T-helper 2 cell treated with Interferon-gamma antibody and Interleukin-4, amounts not matched to agents 100 ng/mL and 5 ng/mL, for 36 hours (primary cell): ENCODE measurements around the gene MYO5B. TPM values are rescaled to one million over a fixed set of nuclear protein-coding genes. Genes with fewer than 3 reads are reported as not detected.

ENCODE experiments used
- intact Hi-C: fragments of 100-400 bp; cut with micrococcal nuclease; formaldehyde crosslinking; loops from one replicate; pipeline ENCODE4 v1.15.1; 2023
- total RNA-seq: library from RNA; stranded (reverse); gene quantifications from 2 replicates; pipeline ENCODE4 v1.2.3, GENCODE V29; 2022

The MYO5B gene
- total RNA-seq, 1 donor from 2014 or later, result 0.02 TPM

DNA sequence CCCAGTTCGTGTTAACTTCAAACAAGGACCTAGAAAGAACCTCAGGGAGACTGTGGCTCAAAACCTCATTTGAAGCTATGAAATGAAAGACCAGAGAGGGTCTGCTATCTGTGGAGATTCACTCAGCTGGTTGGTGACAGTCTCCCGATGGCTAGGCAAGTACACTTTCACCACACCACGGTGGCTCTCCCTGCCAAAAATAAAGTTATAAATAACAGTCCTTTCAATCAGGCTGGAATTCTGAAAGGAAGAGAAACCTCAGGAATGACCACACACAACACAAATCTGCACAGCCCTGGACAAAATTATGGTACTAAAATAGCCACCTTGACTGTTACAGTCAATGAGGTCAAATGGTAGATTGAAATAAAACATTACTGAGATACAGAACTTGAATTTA lies 221.4 kb downstream of the MYO5B start:
- intact Hi-C loops, result no loop called here

DNA sequence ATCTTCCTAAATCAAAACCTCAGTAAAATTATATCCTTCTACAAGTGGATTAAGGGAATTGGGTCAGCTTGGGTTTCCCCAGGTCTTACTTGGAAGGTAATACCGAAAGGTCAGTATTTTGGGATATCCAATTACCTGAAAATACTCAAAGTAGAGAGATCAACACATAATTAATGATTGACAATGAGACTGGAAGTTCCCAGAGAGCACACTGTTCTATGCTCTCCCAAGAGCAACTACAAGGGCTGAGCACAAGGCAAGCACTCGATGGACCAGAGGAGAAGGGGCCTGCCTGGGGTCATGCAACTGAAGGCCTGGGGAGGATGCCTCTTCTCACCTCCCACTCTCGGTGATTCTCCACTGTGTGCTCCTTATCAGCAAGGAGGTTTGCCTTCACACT lies 222.4 kb downstream of the MYO5B start:
- intact Hi-C loops, result no loop called here

DNA sequence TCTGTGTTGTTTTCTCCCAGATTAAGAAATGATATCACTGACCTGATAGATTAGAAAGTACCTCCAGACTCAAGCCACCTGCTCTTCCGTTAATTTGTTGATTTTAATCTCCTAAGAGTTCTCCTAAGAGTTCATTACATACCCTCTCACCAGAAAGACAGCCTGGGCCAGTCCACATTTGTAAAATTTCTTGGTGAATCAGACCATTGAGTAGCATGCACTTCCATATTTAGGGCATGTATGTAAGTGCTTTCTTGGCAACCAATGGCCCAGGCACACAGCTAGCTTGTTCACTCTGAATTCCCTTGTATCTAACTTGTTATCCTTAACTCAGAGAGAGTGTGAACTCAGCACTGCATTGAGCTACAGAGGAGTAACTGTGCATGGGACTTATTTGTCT lies 223.5 kb downstream of the MYO5B start:
- intact Hi-C loops, result no loop called here

DNA sequence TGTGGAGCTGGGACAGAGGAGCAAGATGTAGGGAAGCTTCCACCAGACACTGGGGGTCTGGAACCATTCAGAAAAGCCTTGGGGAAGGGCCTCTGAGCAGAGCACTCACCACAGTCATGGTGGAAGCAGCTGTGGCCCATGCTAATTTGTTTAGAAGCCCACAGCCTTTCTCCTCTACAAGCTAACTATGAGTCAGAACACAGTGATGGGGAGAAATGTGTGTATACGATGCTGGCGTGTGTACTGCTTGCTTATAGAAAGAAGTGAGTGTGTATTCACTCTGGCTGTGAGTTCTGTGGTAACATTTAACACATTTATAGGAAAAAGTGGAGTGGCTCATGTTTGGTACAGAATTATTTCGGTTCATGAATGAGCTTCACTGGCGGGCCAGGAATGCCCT lies 224.6 kb downstream of the MYO5B start:
- intact Hi-C loops, result no loop called here

DNA sequence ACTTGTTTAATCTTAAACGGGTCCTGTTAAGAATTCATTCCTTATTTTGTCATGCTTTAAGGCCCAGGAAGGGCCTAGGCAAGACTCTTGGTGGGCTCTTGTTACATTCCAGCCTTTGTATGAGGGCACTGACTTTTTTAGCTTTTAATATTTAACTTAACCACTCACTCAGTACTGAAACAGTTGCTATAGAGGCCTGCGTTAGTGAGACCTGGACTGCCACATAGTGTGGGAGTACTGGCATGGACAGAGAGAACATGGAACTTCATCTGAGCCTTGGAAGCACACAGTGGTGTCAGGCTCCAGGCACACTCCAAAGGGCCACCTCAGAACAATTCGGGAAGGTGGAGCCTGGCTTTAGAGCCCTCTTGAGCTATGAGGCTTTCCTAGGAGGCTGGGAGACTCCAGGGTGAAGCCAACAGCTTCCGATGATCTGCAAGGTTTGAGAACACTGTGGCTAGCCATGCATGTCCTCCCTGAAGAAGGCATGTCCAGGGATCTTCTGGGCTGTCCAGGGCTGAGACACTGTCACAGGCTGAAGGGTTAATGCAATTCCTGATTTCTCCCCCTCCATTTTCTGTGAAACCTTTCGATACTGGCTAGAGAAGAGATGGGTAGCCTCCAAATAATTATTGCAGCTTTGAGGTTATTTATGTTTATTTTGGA lies 226.2 kb downstream of the MYO5B start:
- intact Hi-C loops, result no loop called here

DNA sequence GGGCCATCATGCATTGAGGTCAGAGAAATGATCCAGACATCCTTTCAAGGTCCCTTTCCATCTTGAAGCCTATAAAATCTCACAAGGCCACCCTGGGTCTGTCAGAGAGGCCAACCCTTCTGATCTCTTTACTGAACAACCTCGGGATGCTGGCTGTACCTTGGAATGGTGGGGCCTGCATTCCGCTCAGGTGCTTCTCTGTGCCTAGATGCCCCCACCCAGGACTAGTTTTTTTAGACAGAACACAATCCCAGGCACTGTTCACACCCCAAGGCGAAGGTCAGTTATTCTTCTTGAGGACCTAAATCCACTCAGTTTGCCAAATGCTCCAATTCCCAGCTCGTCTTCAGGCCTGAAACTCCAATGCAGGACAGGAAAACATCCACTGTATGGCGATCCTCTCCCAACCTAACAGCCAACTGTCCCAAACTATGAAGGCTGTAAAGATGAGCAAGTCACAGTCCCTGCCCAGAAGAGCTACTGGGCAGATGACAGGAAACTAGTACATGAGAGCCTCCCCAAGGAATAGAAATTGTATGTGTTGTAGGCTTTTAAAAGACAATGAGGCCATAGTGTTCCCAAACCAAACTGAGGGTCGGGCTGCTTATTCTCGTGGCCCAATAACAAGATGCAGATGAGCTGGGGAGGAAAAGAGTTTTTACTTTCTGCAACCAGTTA lies 227.2 kb downstream of the MYO5B start:
- intact Hi-C loops, result no loop called here

DNA sequence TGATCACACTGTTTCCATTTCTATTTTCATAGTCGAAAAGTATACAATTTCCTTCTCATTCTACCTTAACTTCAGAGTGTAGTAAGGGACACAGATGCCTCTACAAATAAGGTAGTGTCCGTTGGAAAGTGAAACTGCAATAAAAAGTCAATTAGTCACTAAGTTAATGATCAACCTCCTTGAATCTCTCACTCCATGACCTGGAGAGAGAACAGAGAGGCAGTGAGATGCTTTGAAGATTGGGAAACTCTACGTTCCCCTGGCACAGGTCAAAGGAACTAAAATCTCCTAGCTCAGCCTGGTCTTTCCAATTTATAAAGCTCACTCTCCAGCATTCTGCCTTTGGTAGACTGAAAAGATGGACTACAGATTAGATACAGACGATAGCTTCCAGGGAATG lies 227.8 kb downstream of the MYO5B start:
- intact Hi-C loops, result no loop called here

DNA sequence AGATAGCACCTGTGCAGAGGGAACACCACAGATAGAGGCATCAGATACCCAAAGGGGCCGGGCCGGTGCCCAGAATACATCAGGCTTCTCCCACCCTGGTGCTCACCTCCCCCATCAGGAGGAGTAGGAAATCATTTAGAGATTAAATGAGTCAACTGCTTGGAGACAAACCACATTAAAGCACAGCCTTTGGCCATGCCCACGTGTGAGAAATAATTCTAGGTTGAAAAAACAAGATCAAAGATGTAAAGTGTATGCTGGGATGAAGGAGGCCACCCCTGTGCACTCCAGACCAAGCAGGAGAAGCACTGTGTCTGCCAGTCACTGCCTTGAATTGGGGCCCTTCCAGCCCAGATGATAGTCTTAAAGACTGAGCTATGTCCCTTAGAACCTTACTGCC lies 228.9 kb downstream of the MYO5B start:
- intact Hi-C loops, result no loop called here

DNA sequence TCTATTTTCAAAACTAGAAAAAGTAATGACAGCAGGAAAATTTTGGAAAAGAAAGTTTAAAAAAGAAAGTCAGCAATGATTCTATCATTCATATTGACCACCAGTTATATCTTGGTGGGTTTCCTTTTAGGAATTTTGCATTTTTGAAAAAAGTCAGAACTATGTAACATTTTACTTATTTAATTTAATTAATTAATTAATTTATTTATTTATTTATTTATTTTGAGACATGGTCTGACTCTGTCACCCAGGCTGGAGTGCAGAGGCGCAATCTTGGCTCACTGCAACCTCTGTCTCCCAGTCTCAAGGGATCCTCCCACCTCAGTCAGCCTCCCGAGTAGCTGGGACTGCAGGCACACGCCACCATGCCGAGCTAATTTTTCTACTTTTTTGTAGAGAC lies 231.7 kb downstream of the MYO5B start:
- intact Hi-C loops, result no loop called here

DNA sequence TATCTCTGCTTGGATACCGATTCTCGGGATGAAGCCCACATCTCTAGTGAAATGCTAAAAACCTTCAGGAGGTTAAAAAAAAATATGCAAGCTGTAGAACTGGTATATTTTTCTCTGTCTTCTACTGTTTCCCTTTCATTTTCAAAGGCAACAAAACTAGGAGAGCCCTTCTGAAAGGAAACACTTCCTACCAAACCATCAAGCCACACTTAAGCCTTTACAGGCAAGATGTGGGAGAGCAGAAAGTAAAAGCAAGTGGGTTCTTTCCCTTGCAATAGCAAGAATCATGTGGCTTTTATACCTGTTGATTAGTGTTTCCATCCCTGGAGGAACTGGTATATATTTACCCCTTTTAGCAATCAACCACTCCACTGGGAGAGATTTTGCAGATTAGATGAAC lies 233.7 kb downstream of the MYO5B start:
- intact Hi-C loops, result no loop called here

DNA sequence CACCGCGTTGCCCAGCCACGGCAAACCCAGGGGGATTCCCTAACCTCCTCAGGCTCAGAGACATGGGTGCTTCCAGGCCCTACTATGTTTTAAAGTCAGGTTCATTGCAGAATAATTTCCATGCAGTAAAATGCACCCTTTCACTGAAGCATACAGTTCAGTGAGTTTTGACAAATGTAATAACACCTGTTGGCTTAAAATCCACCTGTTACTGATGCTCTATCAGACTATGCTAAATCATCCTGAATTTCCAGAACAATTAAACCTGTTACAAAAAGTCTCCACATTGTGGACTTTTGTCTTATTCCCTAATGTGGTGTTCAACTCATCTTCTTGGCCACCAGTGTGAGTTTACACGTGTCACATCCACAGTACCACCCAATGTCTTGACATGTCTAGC lies 234.6 kb downstream of the MYO5B start:
- intact Hi-C loops, result no loop called here

DNA sequence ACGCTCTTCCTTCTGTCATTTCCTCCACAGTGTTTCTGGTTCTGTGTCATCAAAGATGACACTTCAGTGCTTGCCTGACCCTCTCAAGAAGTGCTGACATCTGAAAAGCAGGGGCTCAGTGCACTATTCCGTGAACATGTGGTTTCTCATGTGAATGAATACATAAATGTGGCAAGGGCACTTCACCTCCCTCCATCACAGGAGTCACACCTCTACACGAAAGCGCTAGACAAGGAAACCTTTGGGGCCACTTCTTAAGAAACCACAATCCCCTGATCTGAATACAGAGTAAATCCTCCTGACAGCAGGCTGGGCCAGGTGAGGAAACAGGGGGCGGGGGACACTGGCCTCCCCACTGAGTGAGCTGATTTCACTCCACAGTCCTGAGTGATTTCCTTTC lies 235.8 kb downstream of the MYO5B start:
- intact Hi-C loops, result no loop called here

DNA sequence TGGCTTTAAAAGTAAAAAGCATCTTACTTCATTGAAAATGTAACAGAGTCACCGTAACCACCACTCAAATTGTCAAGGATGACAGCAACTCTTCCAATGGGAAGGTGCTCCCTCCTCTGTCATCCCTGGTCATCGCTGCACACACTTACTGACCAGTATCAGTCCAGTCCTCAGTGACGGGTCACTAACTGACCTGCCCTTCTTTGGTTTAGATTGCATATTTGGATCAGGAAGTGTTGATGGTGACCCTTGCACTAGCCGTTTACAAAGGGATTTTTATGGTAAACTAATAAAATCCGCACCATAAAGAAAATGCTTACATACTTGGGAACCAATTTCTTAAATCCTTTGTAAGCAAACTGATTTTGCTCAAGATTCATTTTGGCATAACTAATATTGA lies 239.7 kb downstream of the MYO5B start:
- intact Hi-C loops, result no loop called here

DNA sequence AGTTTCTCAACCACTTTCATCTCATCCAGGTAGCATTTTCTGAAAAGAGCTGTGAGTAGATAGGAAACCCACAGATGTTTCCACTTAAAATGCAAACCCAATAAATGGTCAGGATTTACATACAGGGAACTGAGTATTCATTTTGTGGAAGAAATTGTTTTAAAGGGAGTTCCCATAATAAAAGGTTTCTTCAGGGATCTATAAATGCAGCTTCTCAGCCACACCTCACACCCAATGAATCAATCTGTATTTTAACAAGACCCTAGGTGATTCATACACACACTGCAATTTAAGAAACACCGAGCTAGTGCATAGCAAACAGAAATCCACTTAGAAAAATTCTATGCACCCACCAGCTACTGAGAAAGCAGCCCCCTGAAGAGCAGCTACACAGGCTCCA lies 241.6 kb downstream of the MYO5B start:
- intact Hi-C loops, result no loop called here

DNA sequence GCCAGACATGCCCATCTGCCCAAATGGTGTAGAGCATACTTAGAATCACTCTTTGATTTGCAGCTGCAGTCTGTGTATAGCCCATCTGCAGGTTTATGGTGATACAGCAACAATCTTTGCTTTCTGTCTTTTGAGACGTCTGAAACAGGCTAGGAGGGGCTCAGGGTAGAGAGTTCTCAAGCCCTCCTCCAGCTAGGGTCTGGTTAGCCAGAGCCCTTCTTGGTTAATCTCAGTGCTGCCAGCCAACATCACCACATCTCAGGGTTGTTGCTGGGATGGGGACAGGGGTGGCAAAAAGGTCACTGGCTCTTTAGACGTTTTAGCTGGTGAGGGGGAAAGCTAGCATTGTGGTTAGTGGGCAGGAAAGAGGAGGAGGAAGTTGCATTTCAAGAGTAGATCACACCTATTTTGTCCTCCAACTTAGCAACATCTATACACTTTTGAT lies 245.0 kb downstream of the MYO5B start:
- intact Hi-C loops, result no loop called here

DNA sequence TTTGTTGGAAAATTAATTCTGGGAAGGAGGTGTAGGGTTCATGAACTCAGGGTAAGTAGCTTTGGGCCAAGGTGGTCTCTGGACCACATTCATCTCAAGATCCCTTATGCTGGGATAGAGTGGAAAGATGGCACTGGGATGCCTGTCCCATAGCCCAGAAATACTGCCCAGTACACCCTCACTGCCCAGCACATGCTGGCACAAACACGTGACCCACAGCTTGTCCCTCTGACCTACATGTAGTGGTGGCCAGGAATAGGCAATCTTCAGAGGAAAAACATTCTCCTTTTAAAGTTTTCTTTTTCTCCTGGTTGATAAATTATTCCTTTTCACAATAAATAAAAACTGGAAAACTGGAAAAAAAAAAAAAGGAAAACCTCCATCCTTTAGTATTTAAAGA lies 246.0 kb downstream of the MYO5B start:
- intact Hi-C loops, result no loop called here

DNA sequence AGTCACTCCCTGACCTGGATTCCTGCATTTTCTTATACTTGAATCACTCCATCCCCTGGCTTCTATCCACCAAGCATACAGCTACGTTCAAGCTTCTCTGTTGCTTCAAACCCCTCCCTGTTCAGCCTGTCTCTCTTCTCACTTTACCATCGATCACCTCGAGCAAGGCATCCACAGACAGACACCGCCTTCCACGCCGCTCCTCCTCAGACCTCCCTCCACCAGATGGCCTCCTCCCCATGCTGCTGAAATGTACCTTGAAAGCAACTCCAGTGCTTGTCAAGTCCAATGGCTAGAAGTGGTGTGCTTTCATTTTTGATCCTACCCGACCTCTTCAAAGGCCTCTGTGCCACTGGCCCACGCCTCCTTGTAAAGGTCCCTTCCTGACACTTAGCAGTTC lies 250.3 kb downstream of the MYO5B start:
- intact Hi-C loops, result no loop called here

DNA sequence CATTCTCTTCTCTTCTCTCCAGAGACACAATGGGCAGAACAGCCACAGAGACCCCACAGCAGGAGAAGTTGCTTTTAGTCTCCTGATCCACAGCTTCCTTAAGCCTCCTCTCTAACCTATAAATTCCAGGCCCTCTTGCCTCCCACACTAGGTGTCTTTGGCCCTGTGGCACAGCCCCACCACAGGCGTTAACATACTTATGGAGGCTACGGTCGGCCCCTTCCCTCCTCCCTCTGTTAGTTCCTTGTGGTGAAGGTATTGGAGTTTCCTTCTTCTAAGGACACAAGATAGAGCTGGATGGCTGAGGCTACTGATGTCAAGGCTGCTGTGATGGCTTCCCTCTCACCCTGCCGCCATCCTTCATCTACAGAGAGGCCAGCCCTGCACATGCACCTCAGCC lies 258.1 kb downstream of the MYO5B start:
- intact Hi-C loops, result no loop called here

DNA sequence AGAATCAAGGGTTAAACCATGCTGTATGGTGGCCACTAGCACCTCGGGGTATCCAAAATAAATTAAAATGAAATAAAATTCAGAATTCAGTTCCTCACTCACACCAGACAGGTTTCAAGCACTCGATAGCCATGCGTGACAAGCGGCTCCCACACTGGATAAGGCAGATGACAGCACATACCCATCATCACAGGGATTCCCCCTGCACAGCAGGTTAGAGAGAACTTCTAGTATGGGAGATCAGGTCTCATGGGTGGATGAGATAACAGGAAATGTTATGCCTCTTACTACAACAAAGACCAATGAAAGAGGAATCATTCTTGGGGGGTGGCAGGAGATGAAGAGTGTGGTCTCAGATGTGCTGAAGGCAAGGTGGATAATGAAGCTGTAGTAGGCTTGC lies 259.7 kb downstream of the MYO5B start:
- intact Hi-C loops, result no loop called here

DNA sequence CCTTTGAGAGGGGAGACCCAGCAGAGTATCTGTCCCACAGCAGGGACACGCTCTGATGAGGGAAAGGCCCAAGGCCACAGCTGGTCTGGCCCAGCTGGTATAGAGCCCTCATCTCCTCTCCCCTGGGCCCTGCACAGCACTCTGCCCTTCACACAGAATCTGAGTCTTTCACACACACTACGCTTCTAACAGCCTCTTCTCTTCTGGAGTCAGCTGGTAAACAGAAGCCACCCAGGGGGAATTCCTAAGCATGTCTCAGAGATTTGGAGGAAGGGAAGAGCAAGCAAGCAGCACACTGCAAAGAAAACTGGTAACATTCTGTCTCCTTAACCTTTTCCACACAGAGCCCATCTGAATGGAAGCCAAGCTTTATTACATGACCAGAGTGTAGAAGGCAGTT lies 260.5 kb downstream of the MYO5B start:
- intact Hi-C loops, result no loop called here

DNA sequence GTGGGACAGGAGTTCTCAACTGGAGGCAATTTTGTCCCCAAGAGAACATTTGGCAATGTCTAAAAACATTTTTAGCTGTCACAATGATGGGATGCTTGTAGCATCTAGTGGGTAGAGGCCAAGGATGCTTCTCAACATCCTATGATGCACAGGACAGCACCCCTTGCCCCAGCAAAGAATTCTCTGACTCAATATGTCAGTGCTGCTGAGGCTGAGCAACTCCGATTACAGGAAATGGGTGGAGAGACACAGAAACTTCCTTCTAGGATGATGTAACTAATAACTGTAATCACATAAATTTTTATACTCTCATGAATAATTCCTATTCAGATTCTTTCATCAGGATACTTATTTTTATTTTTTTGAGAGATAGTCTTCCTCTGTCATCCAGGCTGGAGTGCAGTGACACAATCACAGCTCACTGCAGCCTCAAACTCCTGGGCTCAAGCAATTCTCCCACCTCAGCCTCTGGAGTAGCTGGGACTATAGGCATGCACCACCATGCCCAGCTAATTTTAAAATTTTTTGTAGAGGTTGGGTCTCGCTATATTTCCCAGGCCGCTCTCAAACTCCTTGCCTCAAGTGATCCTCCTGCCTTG lies 261.3 kb downstream of the MYO5B start:
- intact Hi-C loops, result no loop called here

DNA sequence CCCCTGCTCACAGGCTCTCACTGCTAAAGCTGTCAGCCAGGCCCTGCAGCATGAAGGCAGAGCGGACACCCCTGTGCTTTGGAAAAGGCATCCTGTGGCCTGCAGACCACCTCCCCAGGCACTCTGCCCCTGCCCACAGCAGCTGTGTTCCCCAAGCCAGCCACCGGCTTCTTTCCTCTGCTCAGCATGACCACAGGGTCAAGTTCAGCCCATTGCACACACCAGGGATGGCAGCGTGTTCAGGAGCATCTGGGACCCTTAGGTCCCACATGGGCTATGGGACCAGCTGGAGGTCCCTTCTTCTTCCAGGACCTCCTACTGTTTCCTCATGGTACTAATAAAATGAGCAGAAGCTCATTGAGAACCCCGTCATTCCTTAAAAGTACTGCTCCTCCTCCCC lies 263.2 kb downstream of the MYO5B start:
- intact Hi-C loops, result no loop called here

DNA sequence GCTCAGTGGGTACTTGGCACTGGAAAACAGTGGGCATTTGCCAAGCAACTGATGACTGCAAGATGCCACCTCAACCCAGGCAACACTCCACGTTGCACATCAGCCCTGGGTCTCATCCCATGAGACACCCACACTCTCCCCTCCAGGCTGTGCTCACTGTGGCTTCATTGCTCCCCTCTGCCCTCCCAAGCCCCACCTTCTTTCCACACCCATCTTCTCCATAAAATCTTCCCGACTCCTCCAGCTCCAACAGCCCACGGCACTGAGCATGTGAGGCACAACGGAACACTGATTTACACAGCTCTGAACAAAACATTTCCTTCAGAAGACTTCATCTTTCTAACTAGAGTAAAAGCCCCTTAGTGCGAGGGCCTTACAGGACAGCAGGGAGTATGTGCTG lies 263.8 kb downstream of the MYO5B start:
- intact Hi-C loops, result no loop called here
